Vagina (tissue), 2 donors: Measurements from ENCODE around the gene H6PD. TPM values are rescaled to one million over a fixed set of nuclear protein-coding genes. Genes with fewer than 3 reads are reported as not detected.
"Not testable (repeated sequence)": the region's sequence is repeated elsewhere in the genome, so short reads cannot be mapped to it uniquely, and the experiment has no call there.

Experiments used
- DNase-seq, 2 donors: peaks; one replicate each; pipeline ENCODE4 v3.0.0-alpha.2; 2017; ENCODE audit errors: extremely low spot score in 2 of 2
- H3K27ac ChIP-seq: fragments of 200-600 bp; sonication (generic); one replicate; pipeline ENCODE4 v1.5.1; 2019
- H3K27me3 ChIP-seq: fragments of 200-600 bp; sonication (generic); one replicate; pipeline ENCODE4 v1.5.1; 2019
- H3K36me3 ChIP-seq, 2 donors: fragments of 200-600 bp; sonication (generic); one replicate each; pipeline ENCODE4 v1.5.1; 2017 to 2019
- H3K4me1 ChIP-seq: fragments of 200-600 bp; sonication (generic); one replicate; pipeline ENCODE4 v1.5.1; 2019
- H3K4me3 ChIP-seq, 2 donors: fragments of 200-600 bp; sonication (generic); 1 replicate in 1 of 2; 2 replicates in 1 of 2; pipeline ENCODE4 v1.5.1; 2016 to 2019
- H3K9me3 ChIP-seq: fragments of 200-600 bp; sonication (generic); one replicate; pipeline ENCODE4 v1.5.1; 2019
- POLR2A ChIP-seq, 2 donors: fragments of 450-650 bp; IDR thresholded peaks; one replicate each; pipeline ENCODE4 v1.6.1; 2017; ENCODE audit warnings: antibody characterized with exemption in 2 of 2, mild to moderate bottlenecking in 2 of 2, moderate library complexity in 2 of 2
- POLR2AphosphoS5 ChIP-seq, 2 donors: sonication (generic); formaldehyde crosslinking; IDR thresholded peaks; one replicate each; pipeline ENCODE4 v1.9.0; 2017; ENCODE audit warnings: antibody characterized with exemption in 2 of 2, mild to moderate bottlenecking in 2 of 2, low read depth in 1 of 2; ENCODE audit not compliant: insufficient read depth in 1 of 2
- intact Hi-C: fragments of 100-400 bp; cut with DNase I; formaldehyde crosslinking; loops from one replicate; pipeline ENCODE4 v1.15.1; 2023
- total RNA-seq: library from RNA; depleted of rRNA; stranded (reverse); fragments of >200 nt; gene quantifications from one replicate; pipeline ENCODE4 v1.2.3, GENCODE V29; 2016
- TF ChIP-seq, protein P1 (sequence below), 3 experiments: fragments of 450-650 bp in 2 of 3; fragments of 200-600 bp in 1 of 3; sonication (generic) in 1 of 3; IDR thresholded peaks; one replicate each; pipeline ENCODE4 v1.5.1; 2017 to 2019; ENCODE audit warnings: antibody characterized with exemption in 3 of 3, mild to moderate bottlenecking in 2 of 3, moderate library complexity in 2 of 3

The H6PD gene
- total RNA-seq, 1 donor from 2014 or later = 65.1 TPM

DNA sequence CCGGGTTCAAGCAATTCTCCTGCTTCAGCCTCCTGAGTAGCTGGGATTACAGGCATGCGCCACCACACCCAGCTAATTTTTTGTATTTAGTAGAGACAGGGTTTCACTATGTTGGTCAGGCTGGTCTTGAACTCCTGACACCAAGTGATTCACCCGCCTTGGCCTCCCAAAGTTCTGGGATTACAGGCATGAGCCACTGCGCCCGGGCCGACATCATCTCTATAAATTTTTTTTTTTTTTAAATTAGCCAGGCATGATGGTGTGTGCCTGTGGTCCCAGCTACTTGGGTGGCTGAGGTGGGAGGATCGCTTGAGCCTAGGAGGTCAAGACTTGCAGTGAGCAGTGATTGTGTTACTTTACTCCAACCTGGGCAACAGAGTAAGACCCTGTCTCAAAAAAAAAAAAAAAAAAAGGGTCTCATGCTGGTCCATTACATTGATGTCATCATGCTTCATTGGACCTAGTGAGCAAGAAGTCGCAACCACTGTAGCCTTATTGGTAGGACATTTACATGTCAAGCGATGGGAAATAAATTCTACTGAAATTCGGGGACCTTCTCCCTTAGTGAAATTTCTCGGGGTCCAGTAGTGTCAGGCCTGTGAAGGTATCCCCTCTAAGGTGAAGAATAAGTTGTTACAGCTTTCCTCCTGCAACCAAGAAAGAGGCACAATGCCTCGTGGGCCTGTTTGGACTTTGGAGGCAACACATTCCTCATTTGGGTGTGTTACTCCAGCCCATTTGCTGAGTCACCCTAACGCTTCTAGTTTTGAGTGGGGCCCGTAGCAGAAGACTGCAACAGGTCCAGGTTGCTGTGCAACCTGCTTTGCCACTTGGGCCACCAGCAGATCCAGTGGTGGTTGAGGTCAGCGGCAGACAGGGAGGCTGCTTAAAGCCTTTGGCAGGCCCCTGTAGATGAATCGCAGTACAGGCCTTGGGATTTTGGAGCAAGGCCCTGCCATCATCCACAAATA lies 65.3 kb downstream of the H6PD start:
- Histone ChIP-seq H3K27ac (peak overlapping the region; percentile 30), H3K4me1 (peaks cover 80% of the 10 kb centered on the region)
- H3K4me3 ChIP-seq, intact Hi-C loops, H3K27me3 ChIP-seq, DNase-seq, H3K9me3 ChIP-seq, H3K36me3 ChIP-seq: not testable (repeated sequence)
- peak; percentile 26 to 64 for TF ChIP-seq POLR2AphosphoS5 (IDR thresholded peaks at IDR 0.05; ENCODE audit: insufficient read depth in 1 of 2, low read depth in 1 of 2)

DNA sequence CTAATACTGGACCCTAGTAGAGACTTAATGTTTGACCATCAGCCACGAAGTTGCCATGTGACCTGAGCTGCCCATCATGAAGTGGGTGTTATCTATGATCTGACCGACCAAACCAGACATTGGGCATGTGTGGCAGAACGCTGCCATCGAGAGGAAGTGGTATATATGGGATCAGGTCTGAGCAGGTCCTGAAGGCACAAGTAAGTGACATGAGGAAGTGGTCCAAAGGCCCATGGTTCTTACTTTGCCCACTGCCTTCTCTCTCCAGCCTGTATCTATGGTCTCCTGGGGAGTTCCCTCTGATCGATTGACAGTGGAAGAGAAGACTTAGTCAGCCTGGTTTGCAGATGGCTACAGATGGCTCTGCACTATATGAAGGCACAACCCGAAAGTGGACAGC lies 66.0 kb downstream of the H6PD start:
- Histone ChIP-seq H3K4me3 (no peak overlapping the region), H3K27me3 (no peaks in the 10 kb centered on the region), H3K9me3 (no peaks in the 10 kb centered on the region), H3K27ac (peak overlapping the region; percentile 30), H3K4me1 (peaks cover 80% of the 10 kb centered on the region), H3K36me3 (no peaks in the 10 kb centered on the region)
- TF ChIP-seq, protein P1, sequence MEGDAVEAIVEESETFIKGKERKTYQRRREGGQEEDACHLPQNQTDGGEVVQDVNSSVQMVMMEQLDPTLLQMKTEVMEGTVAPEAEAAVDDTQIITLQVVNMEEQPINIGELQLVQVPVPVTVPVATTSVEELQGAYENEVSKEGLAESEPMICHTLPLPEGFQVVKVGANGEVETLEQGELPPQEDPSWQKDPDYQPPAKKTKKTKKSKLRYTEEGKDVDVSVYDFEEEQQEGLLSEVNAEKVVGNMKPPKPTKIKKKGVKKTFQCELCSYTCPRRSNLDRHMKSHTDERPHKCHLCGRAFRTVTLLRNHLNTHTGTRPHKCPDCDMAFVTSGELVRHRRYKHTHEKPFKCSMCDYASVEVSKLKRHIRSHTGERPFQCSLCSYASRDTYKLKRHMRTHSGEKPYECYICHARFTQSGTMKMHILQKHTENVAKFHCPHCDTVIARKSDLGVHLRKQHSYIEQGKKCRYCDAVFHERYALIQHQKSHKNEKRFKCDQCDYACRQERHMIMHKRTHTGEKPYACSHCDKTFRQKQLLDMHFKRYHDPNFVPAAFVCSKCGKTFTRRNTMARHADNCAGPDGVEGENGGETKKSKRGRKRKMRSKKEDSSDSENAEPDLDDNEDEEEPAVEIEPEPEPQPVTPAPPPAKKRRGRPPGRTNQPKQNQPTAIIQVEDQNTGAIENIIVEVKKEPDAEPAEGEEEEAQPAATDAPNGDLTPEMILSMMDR (IDR thresholded peaks at IDR 0.05) = no peak
- TF ChIP-seq POLR2A (IDR thresholded peaks at IDR 0.05) (no peak), POLR2AphosphoS5 (IDR thresholded peaks at IDR 0.05; ENCODE audit: insufficient read depth in 1 of 2, low read depth in 1 of 2) (no peak)
- no peak for DNase-seq
- intact Hi-C loops = no loop called here

DNA sequence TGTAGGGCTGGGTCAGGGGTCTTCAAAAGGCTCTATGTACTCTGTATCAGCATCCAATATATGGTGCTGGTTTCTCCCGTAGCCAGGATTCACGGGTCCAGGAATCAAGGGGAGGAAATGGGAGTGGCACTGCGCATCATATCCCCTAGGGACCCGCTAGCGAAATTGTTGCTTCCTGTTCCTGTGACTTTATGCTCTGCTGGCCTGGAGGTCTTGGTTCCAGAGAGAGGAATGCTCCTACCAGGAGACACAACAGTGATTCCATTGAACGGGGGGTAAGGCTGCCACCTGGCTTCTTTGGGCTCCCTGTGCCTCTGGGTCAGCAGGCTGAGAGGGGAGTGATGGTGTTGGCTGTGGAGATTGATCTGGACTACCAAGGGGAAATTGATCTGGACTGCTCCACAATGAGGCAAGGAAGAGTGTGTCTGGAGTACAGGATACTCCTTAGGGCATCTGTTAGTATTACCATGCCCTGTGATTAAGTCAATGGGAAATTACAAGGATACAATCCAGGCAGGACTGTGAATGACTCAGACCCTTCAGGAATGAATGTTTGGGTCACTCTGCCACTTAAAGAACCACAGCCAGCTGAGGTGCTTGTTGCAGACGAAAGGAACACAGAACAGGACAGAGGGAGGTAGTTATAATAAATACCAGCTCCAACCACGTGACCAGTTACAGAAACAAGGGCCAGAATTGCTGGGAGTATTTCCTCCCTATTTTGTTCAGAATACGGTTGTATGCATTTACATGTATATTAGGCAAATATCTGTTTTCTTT lies 68.4 kb downstream of the H6PD start:
- no peak for DNase-seq
- Histone ChIP-seq H3K9me3 (no peaks in the 10 kb centered on the region), H3K4me1 (peaks cover 70% of the 10 kb centered on the region), H3K4me3 (no peak overlapping the region), H3K36me3 (no peaks in the 10 kb centered on the region), H3K27ac (peak overlapping the region; percentile 66), H3K27me3 (no peaks in the 10 kb centered on the region)
- intact Hi-C loops = no loop called here
- TF ChIP-seq, protein P1 (IDR thresholded peaks at IDR 0.05) = no peak
- TF ChIP-seq POLR2AphosphoS5 (IDR thresholded peaks at IDR 0.05; ENCODE audit: insufficient read depth in 1 of 2, low read depth in 1 of 2) (no peak), POLR2A (IDR thresholded peaks at IDR 0.05) (no peak)

DNA sequence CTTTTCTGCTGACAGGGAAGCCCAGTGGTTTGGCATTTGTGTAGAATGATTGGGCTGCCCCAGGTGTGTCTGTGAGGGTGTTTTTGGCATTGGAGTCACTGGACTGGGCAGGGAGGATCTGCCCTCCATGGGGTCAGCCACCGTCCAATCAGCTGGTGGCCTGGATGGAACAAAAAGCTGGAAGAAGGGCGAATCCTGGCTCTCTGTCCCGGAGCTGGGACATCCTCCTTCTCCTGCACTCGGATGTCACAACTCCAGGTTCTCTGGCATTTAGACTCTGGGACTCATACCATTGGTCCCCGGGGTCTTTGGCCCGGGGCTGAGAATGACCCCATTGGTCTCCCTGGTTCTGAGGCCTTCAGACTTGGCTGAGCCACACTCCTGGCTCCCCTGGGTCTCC lies 69.3 kb downstream of the H6PD start:
- TF ChIP-seq, protein P1 (IDR thresholded peaks at IDR 0.05) = no peak
- no peak for TF ChIP-seq POLR2AphosphoS5 (IDR thresholded peaks at IDR 0.05; ENCODE audit: insufficient read depth in 1 of 2, low read depth in 1 of 2)
- no peak for TF ChIP-seq POLR2A (IDR thresholded peaks at IDR 0.05)
- H3K36me3 ChIP-seq = no peaks in the 10 kb centered on the region
- no peaks in the 10 kb centered on the region for H3K27me3 ChIP-seq
- no peaks in the 10 kb centered on the region for H3K9me3 ChIP-seq
- peaks cover 74% of the 10 kb centered on the region for H3K4me1 ChIP-seq
- H3K27ac ChIP-seq = peak overlapping the region; percentile 66
- intact Hi-C loops = no loop called here
- H3K4me3 ChIP-seq = no peak overlapping the region
- no peak for DNase-seq

DNA sequence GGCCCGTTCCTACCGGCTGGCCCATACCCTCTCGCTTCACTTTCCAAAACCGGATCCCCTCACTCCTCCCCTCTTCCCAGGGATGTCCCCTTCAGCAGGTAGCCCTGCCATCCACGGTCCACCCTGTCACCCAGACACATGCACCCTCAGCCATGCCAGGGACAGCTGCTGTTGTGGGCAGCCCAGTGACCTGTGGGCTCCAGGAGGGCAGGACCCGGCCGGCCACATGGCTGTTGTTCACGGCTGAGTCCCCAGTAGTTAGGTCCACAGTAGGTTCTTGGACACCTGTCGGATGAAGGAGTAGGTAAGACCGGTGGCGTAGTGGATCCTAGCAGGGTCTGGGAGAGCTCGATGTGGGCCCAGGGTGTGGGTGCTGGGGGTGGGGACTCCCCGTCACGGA lies 70.6 kb downstream of the H6PD start:
- TF ChIP-seq, protein P1 (IDR thresholded peaks at IDR 0.05) = no peak
- TF ChIP-seq POLR2A (IDR thresholded peaks at IDR 0.05) = no peak
- no peak for TF ChIP-seq POLR2AphosphoS5 (IDR thresholded peaks at IDR 0.05; ENCODE audit: insufficient read depth in 1 of 2, low read depth in 1 of 2)
- Histone ChIP-seq H3K4me3 (no peak overlapping the region), H3K4me1 (peaks cover 63% of the 10 kb centered on the region), H3K36me3 (no peaks in the 10 kb centered on the region), H3K9me3 (no peaks in the 10 kb centered on the region), H3K27me3 (no peaks in the 10 kb centered on the region), H3K27ac (no peak overlapping the region)
- DNase-seq = no peak
- intact Hi-C loops = no loop called here
